Posterior vena cava (tissue), 2 donors: ENCODE data around the gene C13orf42. TPM values are rescaled to one million over a fixed set of nuclear protein-coding genes. Genes with fewer than 3 reads are reported as not detected.

Source experiments
- DNase-seq: peaks from one replicate; pipeline ENCODE4 v3.0.0-alpha.2; 2020; ENCODE audit warnings: low spot score
- intact Hi-C, 2 donors: fragments of 100-400 bp; cut with DNase I; formaldehyde crosslinking; loops; one replicate each; pipeline versions ENCODE4 v1.14.1 to v1.14.2; 2022 to 2023
- long read RNA-seq, 2 donors: library from polyadenylated mRNA; unstranded; transcript quantifications; one replicate each; pipeline ENCODE4 v2.0.0, GENCODE V29; 2020 to 2021
- total RNA-seq, 2 donors: library from RNA; stranded (reverse); fragmentation: NEBNext Ultra II Directional; extraction: Animal tissue kit (Norgen Biotek cat#: 25700); gene quantifications; one replicate each; pipeline ENCODE4 v1.2.1, GENCODE V29; 2021
- donor health status: DM: yes; HTN: yes; CAD: no.
- donor health status: DM: yes; HTN: yes; CAD: no.

Gene C13orf42
- total RNA-seq = not detected
- long read RNA-seq, donor 1 = 0 reads
- long read RNA-seq, donor 2 = 0 reads

GRCh38 chr13:51111174-51111573 is at the start of gene C13orf42:
C13orf42 (minus strand) TSS chr13:51111274; CDS start chr13:51111209, 65 bp downstream.
- intact Hi-C loops = no loop called here
- no peak for DNase-seq

- intact Hi-C loops = no loop called here
- no peak for DNase-seq
Measured at GRCh38 chr13:51158880-51159518, 47.9 kb upstream of the C13orf42 start.

- intact Hi-C loops = no loop called here
- no peak for DNase-seq
Measured at GRCh38 chr13:51158365-51158764, 47.3 kb upstream of the C13orf42 start.

- intact Hi-C loops = no loop called here
- DNase-seq = no peak
Measured at GRCh38 chr13:51156648-51157047, 45.6 kb upstream of the C13orf42 start.

- intact Hi-C loops = no loop called here
- no peak for DNase-seq
Measured at GRCh38 chr13:51155776-51156515, 44.9 kb upstream of the C13orf42 start.

GRCh38 chr13:51155161-51155560 is 44.1 kb upstream of the C13orf42 start:
- intact Hi-C loops = no loop called here
- DNase-seq = no peak

GRCh38 chr13:51154029-51154555 is 43.0 kb upstream of the C13orf42 start:
- DNase-seq = no peak
- intact Hi-C loops = loop anchor here in 1 of 2 donors (5.0 kb wide), 1 partner anchor 133 kb away; no protein-coding TSS in a partner anchor

- intact Hi-C loops = loop anchor here in 1 of 2 donors (5.0 kb wide), 1 partner anchor 134 kb away; no protein-coding TSS in a partner anchor
- no peak for DNase-seq
Measured at GRCh38 chr13:51153527-51153926, 42.5 kb upstream of the C13orf42 start.

- no peak for DNase-seq
- intact Hi-C loops = loop anchor here in 1 of 2 donors (5.0 kb wide), 1 partner anchor 135 kb away; no protein-coding TSS in a partner anchor
Measured at GRCh38 chr13:51152701-51153100, 41.6 kb upstream of the C13orf42 start.

- no peak for DNase-seq
- intact Hi-C loops = loop anchor here in 1 of 2 donors (5.0 kb wide), 1 partner anchor 136 kb away; no protein-coding TSS in a partner anchor
Measured at GRCh38 chr13:51151463-51151862, 40.4 kb upstream of the C13orf42 start.

- DNase-seq = no peak
- intact Hi-C loops = loop anchor here in 1 of 2 donors (5.0 kb wide), 1 partner anchor 138 kb away; no protein-coding TSS in a partner anchor
Measured at GRCh38 chr13:51148952-51149573, 38.0 kb upstream of the C13orf42 start.

GRCh38 chr13:51148223-51148951 is 37.3 kb upstream of the C13orf42 start:
- intact Hi-C loops = loop anchor here in 1 of 2 donors (5.0 kb wide), 1 partner anchor 139 kb away; no protein-coding TSS in a partner anchor

GRCh38 chr13:51147732-51148131 is 36.7 kb upstream of the C13orf42 start:
- no peak for DNase-seq
- intact Hi-C loops = loop anchor here in 1 of 2 donors (5.0 kb wide), 1 partner anchor 140 kb away; no protein-coding TSS in a partner anchor

More at GRCh38 chr13:51148223-51148951, 37.3 kb upstream of the C13orf42 start:
- DNase-seq = no peak

- intact Hi-C loops = loop anchor here in 1 of 2 donors (5.0 kb wide), 1 partner anchor 141 kb away; no protein-coding TSS in a partner anchor
- DNase-seq = no peak
Measured at GRCh38 chr13:51146667-51147066, 35.6 kb upstream of the C13orf42 start.

- intact Hi-C loops = no loop called here
- DNase-seq = no peak
Measured at GRCh38 chr13:51137250-51137649, 26.2 kb upstream of the C13orf42 start.

GRCh38 chr13:51136276-51136980 is 25.4 kb upstream of the C13orf42 start:
- no peak for DNase-seq
- intact Hi-C loops = no loop called here

- intact Hi-C loops = no loop called here
- DNase-seq = no peak
Measured at GRCh38 chr13:51134763-51135365, 23.8 kb upstream of the C13orf42 start.

- intact Hi-C loops = no loop called here
- DNase-seq = no peak
Measured at GRCh38 chr13:51130348-51130747, 19.3 kb upstream of the C13orf42 start.
